ENCODE measurements around the gene CD5L.

CD5L gene

DNA sequence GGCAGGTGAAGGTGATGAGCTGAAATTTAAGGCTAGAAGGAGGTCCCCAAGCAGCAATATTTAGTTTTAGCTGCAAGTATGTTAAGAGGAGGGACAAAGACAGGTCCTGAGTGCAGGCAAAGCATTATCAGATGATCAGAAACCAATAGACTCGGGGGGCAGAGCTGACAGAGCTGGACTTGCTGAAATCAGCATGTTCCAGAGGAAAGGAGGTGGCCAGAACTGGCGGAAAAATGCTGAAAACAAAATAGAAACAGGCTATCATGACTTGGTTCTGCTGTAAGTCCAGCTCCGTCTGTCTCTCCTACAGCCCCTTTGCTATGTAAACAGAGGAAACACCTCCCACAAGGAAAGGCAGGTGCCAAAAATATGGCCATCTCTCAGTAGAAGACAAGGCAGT is at the start of gene CD5L:
Gene CD5L (minus strand): TSS at position 101 of the 400 bp plus-strand sequence. CDS start 107 bp downstream, outside the sequence.
- DNase-seq (ENCODE audit: low read depth, low spot score): no peak

DNA sequence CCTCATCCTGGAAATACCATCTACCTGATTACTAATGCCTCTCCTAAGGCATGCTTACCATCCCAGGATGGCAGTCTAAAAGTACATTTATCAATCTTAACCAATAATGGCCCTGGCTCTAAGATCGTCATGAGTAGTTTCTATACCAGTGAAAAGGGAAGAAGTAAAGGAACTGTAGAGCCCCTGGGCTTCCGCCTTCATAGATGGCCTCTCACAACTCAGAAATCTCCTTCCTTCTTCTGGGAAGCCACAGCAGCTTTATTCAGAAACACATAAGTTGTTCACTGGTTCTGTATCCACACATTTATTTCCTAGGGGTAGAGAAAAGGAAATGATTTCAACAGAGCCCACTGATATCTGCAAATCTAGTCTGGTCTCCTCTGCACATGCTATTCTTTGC is 41.0 kb upstream of the CD5L start:
- no peak for DNase-seq (ENCODE audit: low read depth, low spot score)

GRCh38 chr1:157880621-157881020 is 39.0 kb upstream of the CD5L start:
- no peak for DNase-seq (ENCODE audit: low read depth, low spot score)

GRCh38 chr1:157878059-157878458 is 36.5 kb upstream of the CD5L start:
- DNase-seq (ENCODE audit: low read depth, low spot score): no peak

DNA sequence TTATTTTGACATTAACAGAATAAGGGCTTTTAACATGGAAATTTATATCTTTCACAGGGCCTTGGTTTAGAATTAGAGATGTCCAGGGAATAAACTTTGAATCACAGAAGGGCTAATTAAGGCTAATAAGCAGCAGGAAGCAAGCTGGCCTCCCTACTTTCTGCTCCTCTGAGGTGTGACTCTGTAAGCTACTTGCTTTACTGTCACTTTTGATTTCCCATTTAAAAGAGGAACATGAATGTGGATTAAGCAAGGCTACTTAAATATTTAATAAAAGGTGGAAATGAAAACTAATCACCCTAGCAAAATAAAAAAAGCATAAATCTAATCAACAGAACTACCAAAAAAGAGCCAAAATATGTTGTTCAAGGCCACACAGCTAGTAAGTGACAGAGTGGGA is 28.9 kb upstream of the CD5L start:
- no peak for DNase-seq (ENCODE audit: low read depth, low spot score)

DNA sequence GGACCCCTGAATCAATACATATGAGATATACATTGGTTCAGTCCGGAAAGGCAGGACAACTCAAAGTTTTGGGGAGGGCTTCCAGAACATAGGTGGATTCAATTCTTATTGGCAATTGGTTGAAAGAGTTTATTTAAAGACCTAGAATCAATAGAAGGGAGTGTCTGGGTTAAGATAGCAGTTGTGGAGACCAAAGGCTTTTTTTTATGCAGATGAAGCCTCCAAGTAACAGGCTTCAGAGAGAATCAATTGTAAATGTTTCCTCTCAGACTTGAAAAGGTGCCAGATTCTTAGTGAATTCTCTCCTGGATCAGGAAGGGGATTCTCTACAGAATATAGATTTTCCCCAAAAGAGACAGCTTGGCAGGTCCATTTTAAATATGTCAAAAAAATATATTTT is 27.0 kb upstream of the CD5L start:
- DNase-seq (ENCODE audit: low read depth, low spot score): no peak

DNA sequence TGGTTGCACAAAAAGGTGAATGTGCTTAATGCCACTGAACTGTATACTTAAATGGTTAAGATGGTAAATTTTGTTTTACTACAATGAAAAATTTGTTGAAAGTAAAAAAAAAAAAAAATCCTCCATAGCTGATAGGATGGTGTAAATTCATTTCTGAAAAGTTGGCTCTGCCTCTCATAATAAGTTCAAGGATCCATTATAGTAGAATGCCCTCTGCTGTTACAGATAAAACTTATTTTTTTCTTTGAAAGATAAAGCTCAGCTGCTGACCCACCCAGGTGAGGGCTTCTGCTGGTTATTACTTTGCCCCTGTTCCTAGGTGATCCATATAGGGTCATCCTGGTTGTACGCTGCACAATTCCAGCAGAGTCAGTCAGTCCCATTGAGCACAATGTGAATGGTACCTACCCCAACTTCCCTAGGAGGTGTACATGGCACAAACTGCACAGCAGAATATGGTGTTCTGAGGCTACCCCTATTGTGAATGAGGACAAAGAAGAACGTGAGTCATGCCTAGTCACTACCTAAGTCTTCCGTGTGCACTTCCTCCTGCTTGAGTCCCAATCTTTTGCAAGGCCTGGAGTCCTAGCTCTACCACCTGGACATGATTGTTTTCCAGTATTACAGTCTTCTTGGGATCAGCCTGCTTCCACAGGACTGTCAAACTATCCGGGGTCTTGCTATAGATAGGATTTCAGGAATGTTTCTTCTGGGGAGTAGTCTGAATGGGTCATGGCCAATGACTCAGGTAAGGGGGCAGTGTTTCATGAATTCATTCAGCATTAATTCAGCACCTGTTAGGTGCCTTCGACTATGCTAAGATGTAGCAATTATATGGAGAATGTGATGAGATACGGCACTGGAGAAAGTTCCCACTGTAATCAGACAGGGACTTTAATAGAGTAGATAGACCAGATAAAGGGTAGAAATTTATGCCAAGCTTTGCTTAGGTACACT is 20.8 kb upstream of the CD5L start:
- DNase-seq (ENCODE audit: low read depth, low spot score): no peak

DNA sequence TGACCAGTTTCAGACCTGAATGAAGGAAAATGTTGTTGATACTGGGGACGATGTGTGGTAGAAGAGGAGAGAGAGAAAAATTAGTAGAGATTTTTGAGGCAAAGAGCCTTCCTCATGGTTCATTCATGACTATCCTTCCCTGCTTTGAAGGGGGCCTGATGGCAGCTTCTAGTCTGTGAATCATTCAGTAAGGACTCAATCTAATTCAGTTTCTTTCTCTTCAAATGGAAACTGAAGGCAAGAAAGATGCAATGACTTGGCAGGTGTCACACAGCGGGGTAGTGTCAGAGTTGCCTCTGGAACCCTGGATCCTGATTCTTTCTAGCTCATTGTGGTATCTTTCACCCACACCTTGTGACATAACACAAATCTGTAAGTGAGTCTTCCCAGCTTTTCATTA is 14.9 kb upstream of the CD5L start:
- DNase-seq (ENCODE audit: low read depth, low spot score): no peak

DNA sequence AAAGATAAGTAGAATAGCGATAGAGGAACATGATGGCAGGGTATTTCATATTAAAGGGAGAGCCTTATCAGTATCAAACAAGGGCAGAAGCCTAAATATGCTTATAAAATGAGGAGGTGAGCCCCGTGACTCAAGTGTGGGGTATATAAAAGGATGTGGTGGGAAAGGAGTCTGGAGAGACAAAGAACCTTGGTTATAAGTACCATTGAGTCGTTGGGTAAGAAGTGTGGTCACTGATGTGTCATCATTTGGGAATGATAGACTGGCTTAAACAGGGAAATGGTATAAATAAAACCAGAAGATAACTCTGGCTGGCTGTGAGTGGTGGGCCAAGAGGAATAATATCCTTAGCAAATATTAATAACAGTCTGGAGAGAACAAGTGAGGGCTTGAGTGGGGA is 10.9 kb upstream of the CD5L start:
- no peak for DNase-seq (ENCODE audit: low read depth, low spot score)

GRCh38 chr1:157849229-157849875 is 7.7 kb upstream of the CD5L start:
- no peak for DNase-seq (ENCODE audit: low read depth, low spot score)

- DNase-seq (ENCODE audit: low read depth, low spot score): no peak
Observed at GRCh38 chr1:157844089-157844830, 2.7 kb upstream of the CD5L start.

DNA sequence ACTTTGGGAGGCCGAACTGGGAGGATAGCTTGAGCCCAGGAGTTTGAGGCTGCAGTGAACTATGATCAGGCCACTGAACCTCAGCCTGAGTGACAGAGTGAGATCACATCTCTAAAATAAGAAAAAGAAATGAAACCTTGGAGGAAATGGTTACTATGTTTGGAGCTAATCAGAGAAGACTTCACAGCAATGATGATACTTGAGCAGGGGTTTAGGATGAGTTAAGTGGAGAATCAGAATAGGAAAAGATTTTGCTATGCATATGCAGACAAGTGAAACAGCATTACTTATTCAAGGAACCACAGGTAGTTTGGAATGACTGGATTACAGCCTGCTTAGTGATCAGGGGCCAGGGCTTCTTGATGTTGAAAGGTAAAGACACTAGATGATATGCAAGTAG is 1.3 kb upstream of the CD5L start:
- DNase-seq (ENCODE audit: low read depth, low spot score): no peak

GRCh38 chr1:157838966-157839365 is 2.6 kb downstream of the CD5L start:
- no peak for DNase-seq (ENCODE audit: low read depth, low spot score)

DNA sequence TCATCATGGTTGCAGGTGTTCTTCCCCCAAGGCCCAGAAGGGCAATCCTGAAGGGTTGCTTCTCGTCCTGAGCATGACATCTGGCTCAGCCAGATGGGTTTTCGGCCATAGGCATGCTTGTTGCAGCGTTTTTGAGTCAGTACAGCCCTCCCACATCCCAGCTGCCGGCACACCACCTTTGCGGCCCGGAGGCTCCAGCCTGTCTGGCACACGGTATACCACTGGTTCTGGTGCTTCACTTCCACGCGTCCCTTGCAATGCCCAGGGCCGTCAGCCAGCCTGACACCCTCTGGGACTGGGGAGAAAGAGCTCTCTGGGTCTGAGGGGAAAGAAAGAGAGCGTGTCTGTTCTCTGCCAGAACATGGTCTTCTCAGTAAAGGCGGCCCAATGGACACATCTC is 7.2 kb downstream of the CD5L start:
- DNase-seq (ENCODE audit: low read depth, low spot score): no peak

DNA sequence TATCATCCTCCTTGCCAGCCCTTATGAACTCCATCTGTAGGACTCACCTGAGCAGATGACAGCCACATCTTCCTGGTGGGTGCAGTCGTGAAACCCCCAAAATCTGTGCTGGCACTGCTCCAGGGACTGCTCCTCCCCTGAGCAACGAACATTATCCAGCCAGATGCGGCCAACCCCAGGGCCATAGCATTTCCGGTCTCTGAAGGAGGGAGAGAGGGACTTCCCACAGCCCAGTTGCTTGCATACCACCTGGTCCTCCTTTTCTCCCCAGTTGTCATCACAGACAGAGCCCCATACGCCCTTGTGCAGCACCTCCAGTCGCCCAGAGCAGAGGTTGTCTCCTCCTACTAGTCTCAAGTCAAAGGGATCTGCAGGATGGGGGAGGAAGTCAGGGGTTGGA is 8.5 kb downstream of the CD5L start:
- no peak for DNase-seq (ENCODE audit: low read depth, low spot score)

DNA sequence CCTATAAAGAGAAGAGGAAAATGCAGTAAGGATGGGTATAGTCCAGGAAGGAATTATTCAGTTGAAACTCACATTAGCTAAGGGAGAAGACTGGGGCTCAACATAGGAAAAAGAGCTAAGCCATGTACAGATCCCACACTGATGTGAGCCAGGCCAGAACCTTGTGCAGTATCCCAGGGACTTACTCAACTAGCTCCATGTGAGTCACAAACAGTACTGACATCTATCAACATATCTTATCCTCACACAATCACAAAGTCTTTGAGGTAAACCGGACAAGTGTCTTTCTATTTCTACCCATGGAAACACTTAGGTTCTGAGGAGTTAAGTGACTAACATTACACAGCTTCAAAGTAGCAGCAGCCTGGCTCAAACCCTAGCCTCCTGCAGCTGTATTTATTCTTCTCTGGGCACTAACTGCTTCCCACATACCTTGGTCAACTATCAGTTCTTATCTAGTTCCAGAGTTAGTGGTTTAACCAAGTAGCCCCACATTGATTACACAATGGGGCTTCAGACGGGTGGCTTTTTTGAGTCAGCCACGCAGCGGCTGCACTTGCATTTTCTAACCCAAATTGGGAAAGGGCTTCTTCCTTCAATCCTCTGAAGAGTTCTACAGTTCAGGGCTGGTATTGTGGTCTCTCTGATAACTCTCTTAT is 9.5 kb downstream of the CD5L start:
- DNase-seq (ENCODE audit: low read depth, low spot score): no peak

DNA sequence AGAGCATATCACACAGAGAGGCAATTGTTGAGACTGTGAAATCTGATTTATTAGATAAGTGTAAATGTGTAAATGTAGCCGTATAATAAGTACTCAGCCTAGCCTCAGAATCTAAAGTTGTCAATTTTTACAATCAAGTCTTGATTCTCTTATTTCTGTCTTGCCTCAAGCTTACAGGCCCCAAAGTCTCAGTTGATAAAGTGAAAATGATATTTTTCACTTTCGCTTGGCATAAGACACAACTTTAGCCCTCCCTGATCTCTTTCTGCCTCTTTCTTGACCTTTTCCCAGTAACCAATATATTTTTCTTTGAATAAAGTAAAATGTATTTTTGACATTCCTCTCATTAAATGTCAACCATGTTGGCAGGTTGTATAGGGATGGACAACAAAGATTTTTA is 10.7 kb downstream of the CD5L start:
- DNase-seq (ENCODE audit: low read depth, low spot score): no peak

GRCh38 chr1:157829711-157830110 is 11.9 kb downstream of the CD5L start:
- DNase-seq (ENCODE audit: low read depth, low spot score): no peak

DNA sequence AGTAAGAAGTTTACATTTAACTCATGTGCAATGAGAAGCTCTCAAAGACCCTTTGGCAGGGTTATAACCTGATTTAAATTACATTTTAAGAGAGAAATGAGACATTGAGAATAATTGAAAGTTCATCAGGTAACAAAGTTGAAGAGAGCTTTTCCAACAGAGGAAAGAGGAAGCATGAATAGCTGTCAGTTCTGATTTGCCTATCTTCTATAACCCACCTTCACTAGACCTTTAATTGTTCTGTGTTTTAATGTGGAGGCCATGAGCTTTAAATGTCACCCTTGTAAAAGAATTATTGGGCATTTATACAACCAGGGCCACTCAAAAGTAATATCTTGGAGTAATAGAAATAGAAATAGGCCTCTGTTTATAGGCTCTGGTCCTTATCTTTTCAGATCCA is 12.4 kb downstream of the CD5L start:
- no peak for DNase-seq (ENCODE audit: low read depth, low spot score)

DNA sequence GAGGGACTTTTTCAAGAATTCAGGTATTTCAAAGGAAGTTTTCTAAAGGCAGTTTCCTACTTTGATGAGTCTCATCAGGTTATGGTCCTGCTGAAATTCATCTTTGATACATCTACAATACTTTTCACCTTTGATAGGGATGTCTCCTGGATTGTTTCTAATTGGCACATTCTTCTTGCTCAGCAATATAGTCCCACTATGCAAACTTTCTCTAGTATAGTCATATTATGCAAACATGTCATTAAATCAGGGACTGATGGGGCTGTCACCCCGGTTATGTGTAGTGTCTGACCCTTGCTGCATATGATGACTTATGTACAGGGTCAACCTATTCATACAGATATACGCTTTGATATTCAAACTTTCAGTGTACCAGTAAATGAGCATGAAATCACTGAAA is 21.3 kb downstream of the CD5L start:
- DNase-seq (ENCODE audit: low read depth, low spot score): no peak

GRCh38 chr1:157819896-157820295 is 21.7 kb downstream of the CD5L start, which contains the start of gene FCRL1:
TSS of gene FCRL1 (minus strand) at chr1:157820120. CDS start at chr1:157820037, 83 bp downstream.
- no peak for DNase-seq (ENCODE audit: low read depth, low spot score)

DNA sequence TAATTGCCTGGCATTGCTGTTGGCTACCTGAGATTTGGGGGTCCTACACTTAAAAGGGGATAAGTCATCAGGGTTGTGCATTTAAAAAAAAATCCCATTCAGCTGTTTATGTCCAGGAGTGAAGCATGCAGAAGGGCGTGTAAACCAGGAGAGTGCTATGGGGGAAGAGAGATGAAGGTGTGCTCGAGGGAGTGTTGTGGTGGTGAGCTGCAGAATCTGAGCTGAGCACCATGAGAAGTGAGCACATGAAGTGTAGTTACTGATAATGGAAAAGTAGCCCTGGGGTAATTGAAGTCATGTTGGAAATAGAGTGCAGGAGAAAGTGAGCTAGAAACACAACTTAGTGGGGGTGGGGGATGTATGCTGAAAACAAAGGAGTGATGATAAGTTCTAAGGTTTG is 22.4 kb downstream of the CD5L start:
- DNase-seq (ENCODE audit: low read depth, low spot score): no peak
